ENCODE results near the gene NPY.
"Not testable (repeated sequence)": the region's sequence is repeated elsewhere in the genome, so short reads cannot be mapped to it uniquely, and the experiment has no call there.

NPY gene

DNA sequence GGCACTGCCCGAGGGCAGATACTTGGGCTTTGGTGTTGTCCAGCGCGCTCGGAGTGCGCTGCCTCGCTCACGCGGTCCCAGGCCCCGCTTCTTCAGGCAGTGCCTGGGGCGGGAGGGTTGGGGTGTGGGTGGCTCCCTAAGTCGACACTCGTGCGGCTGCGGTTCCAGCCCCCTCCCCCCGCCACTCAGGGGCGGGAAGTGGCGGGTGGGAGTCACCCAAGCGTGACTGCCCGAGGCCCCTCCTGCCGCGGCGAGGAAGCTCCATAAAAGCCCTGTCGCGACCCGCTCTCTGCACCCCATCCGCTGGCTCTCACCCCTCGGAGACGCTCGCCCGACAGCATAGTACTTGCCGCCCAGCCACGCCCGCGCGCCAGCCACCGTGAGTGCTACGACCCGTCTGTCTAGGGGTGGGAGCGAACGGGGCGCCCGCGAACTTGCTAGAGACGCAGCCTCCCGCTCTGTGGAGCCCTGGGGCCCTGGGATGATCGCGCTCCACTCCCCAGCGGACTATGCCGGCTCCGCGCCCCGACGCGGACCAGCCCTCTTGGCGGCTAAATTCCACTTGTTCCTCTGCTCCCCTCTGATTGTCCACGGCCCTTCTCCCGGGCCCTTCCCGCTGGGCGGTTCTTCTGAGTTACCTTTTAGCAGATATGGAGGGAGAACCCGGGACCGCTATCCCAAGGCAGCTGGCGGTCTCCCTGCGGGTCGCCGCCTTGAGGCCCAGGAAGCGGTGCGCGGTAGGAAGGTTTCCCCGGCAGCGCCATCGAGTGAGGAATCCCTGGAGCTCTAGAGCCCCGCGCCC lies at the start of gene NPY:
TSS of gene NPY (plus strand) at position 294 of the 802 bp plus-strand sequence. CDS start 1,051 bp downstream, outside the sequence.
- no peak for DNase-seq (ENCODE audit: low spot score)

DNA sequence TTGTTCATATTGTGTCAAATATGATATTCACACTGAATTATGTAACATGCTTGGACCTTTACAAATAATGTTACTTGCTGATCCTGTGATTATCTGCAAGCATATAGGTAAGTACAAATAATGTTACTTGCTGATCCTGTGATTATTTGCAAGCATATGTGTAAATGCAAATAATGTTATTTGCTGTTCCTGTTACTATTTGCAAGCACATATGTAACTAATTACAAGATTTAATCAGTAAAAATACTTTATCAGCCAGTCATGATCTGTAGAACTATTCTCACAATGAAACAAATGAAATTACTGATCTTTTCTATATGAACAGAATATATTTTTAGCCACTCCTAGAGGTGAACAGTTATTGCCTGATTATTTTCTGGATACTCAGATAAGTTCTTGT lies 44.7 kb upstream of the NPY start:
- DNase-seq (ENCODE audit: low spot score): no peak

DNA sequence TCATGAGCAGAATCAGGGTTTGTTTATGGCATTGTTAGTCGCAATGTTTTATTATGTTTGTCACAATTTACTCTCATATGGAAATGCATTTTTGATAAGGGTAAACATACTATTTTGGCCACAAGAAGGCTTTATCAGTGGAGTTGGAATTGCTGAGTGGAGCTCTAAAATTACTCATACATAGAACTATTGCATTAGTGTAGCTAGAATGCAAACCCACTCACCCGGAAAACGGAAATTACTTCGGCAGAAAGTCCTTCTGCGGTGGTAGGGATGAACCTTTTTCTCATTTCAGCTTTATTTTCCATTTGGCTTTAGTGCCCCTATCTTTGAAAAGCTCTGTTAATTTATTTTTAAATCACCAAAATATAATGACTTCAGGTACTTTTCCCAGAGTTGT lies 42.8 kb upstream of the NPY start:
- DNase-seq (ENCODE audit: low spot score): no peak

DNA sequence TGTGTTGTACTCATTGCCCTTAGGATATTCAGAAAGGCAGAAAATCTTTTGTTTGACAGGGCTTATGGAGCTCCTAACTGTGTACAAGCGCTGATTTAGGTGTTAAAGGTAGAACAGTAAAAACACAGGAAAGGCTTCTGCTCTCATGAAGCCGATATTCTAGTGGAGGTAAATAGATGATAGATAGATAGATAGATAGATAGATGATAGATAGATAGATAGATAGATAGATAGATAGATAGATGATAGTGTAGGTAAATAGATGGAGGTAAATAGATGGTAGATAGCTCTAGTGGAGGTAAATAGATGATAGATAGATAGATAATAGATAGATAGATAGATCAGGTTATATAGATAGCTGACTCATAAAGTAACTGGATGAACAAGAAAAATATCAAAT lies 39.4 kb upstream of the NPY start:
- no peak for DNase-seq (ENCODE audit: low spot score)

DNA sequence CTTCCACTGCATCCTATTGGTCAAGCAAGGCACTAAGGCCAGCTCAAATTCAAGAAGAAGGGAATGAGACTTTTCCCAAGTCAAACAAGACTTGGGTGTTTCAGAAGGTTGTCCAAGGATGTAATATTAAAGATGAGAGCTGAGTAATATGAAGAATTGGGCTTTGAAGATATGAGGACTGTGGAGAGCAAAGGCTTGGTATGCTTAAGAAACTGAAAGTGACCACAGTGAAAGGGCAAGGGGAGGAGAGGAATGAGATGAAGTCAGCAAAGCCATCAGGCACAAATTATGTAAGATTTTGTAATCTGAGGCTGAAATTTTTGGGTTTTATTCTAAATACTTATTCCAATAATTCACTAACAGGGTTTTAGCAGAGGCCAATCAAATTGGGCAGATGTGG lies 38.6 kb upstream of the NPY start:
- no peak for DNase-seq (ENCODE audit: low spot score)

DNA sequence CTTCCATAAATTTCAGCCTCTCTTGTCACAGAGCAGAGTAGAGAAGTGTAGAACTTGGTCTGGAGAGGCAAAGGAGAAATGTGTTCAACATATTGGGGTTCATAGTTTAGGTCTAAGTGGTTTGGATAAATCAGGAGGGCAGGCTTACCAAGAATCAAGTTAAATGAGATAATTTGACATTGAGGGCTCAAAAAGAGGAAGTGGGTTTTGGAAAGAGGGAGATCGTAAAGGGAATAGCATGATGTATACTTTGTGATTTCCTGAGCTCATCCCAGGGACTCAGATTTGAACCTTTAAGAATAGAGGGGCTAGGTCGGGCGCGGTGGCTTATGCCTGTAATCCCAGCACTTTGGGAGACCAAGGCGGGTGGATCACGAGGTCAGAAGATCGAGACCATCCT lies 34.7 kb upstream of the NPY start:
- no peak for DNase-seq (ENCODE audit: low spot score)

DNA sequence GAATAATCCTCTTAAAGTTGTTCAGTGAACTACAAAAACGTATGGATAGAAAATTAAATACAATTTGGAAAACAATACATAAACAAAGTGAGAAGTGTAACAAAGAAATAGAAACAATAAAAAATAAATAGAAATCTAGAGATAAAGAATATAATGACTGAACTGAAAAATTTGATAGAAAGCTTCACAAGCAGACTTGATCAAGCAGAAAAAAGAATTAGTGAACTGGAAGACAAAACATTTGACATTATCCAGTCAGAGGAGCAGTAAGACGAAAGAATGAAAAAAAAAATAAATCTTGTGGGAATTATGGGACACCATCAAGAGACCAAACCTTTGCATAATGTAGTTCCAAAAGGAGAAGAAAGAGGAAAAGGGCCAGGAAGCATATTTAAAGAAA lies 32.4 kb upstream of the NPY start:
- DNase-seq (ENCODE audit: low spot score): no peak

DNA sequence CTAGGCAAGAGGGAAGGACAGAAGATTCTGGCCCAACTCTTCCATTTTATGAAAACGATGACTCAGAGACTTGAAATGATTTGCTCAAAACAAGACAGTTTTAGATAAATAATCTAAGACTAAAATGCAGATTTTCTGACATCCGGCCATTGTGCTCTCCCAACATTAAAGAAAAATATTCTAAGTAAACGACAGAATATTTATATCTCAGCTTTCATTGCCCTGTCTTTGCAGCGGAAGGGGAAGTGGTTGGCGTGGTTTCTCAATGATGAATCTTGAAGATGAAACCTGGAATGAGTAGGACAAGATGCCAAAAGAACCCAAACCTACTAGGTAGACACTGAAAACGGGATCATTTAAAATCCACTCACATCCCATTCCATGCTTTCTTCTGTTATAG lies 28.9 kb upstream of the NPY start:
- no peak for DNase-seq (ENCODE audit: low spot score)

DNA sequence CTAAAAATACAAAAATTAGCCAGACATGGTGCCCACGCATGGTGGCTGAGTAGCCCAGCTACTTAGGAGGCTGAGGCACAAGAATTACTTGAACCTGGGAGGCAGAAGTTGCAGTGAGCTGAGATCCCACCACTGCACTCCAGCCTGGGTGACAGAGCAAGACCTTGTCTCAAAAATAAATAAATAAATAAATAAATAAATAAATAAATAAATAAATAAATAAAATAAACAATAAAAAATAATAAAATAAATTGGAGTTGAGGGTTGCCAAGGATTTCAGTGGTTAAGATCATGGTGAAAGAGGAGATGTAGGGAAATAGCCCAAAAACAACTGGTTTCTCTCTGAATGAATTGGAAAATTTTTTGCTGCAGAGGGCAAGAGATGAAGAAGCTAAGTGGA lies 25.7 kb upstream of the NPY start:
- DNase-seq (ENCODE audit: low spot score): not testable (repeated sequence)

DNA sequence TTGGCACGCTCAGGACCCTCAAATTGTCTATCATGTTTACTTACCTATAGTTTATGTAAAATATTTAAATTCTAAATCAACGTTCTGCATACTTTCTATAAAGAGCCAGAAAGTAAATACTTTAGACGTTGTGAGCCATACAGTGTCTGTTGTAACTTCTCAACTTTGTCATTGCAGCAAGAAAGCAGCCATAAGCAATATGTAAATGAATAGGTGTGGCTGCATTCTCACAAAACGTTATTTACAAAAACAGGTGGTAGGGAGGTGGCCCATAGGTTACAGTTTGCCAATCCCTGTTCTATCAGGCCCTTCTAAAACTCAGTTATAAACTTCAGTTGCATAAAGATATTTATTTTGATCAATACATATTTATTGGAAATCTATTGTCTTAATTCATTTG lies 12.1 kb upstream of the NPY start:
- no peak for DNase-seq (ENCODE audit: low spot score)

DNA sequence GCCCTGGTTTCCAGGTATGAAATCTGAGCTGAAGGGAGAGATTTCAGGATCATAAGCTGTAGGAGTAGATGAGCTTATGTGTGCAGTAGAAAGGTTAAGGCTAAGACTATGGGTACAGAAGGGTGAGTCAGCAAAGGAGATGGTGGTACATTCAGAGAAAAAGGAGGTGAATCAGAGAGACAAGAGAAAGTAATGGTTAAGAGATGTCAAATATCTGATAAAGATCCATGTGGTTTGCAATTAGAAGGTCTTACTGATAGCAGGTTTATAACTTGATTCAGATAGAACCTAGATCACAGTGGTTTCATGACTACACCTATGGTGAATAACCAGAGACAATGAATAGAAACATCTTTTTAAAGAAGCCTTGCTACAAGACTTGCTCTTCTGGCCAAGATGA lies 4.5 kb upstream of the NPY start:
- no peak for DNase-seq (ENCODE audit: low spot score)

DNA sequence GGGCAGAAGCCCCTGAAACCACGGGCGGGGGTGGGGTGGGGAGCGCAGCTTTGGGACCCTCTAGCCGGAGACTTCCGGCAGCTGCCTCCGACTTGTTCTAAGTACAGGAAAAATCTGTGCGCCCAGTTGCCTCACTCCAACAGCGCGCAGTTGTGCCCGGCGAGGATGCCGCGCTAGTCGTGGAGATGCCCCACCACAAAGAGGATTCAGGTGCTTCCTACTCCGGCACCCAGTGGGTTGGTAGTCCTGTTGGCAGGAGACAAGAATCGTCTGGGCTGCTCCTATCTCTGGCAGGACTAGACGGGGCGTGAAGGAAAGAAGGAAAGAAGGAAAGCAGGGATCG lies 465 bp upstream of the NPY start:
- no peak for DNase-seq (ENCODE audit: low spot score)

DNA sequence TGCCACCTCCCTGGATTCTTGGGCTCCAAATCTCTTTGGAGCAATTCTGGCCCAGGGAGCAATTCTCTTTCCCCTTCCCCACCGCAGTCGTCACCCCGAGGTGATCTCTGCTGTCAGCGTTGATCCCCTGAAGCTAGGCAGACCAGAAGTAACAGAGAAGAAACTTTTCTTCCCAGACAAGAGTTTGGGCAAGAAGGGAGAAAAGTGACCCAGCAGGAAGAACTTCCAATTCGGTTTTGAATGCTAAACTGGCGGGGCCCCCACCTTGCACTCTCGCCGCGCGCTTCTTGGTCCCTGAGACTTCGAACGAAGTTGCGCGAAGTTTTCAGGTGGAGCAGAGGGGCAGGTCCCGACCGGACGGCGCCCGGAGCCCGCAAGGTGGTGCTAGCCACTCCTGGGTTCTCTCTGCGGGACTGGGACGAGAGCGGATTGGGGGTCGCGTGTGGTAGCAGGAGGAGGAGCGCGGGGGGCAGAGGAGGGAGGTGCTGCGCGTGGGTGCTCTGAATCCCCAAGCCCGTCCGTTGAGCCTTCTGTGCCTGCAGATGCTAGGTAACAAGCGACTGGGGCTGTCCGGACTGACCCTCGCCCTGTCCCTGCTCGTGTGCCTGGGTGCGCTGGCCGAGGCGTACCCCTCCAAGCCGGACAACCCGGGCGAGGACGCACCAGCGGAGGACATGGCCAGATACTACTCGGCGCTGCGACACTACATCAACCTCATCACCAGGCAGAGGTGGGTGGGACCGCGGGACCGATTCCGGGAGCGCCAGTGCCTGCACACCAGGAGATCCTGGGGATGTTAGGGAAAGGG lies 913 bp downstream of the NPY start:
- no peak for DNase-seq (ENCODE audit: low spot score)

DNA sequence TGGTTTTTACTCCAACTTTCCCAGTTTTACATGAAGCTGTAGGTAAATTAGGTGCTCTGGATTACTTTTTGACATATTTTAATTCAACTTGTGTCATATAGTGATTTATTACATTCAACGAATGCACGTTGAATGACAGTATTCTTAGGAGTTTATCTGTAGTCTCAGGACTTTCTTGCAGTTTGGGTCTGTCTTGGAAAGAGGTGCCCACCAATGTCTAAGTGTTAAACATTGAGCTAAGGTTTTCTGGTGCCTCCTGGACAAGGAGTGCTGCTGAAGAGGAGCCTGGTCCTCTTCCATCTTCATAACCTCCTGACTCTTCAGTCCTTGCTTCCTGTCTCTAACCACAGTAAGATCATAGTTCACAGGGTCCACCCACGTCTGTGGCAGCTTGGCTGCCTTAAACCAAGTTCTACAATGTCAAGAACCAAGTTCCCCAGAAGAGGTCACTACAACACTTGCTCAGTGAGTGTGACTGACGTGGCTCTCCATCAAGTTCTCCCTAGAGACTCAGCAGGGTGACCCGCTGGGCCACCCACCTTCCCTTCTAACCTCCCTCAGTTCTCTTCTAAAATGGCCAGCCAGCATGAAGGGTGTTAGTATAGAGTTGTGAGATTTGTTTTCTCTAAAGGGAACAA lies 6.1 kb downstream of the NPY start:
- peak; percentile 74 for DNase-seq (ENCODE audit: low spot score)

DNA sequence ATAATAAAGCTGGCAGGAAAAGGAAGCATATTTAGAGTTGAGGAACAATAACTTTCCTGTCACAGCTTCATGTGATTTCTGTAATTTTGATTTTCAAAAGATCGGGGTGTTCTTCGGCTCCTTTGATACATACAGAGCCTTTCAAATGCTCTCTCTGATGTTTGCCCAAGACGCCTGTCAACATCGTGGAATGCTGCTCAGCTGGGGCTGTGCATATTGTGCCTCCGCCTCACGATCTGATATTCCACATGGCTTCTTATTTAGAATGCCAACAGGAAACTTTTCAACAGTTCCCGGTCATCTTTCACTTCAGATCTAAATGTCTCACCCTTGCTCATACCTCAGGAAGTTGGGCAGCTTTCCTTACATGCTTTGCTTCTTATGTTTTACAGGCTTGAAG lies 7.3 kb downstream of the NPY start:
- no peak for DNase-seq (ENCODE audit: low spot score)

DNA sequence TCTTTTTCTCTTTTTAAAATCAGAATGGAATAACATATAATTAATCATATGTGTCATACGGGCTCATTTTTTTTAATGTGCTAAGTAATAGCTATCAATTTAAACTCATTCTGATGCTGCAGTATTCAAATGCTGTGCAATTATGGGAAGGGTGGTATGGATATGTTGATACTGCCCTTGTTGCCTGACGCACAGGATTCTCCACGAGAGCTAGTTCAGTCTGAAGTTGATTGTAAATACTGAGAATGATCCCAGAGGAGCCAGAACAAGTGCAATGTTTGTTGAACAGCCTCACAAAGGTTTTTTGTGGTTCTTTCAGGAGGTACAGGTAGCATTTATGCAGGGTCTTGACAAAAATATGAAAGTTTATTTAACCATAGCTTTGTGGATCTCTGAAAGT lies 13.4 kb downstream of the NPY start:
- DNase-seq (ENCODE audit: low spot score): no peak

DNA sequence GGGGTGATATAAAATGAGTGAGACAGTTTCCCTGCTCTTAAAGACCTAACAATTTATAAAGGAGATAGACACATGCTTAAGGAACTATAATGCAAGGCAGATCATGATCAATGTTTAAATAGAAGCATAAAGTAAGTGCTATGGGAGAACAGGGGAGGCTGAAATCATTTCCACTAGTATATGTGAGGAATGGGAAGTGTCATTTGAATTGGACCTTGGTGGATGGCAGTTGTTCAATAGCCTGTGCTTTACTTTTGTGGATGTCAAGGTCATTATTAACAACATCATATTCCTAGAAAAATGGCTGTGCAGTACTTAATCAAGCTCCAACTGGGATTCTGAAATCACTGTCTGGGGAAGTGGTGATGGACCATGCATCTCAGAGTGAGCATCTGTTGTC lies 14.7 kb downstream of the NPY start:
- no peak for DNase-seq (ENCODE audit: low spot score)

DNA sequence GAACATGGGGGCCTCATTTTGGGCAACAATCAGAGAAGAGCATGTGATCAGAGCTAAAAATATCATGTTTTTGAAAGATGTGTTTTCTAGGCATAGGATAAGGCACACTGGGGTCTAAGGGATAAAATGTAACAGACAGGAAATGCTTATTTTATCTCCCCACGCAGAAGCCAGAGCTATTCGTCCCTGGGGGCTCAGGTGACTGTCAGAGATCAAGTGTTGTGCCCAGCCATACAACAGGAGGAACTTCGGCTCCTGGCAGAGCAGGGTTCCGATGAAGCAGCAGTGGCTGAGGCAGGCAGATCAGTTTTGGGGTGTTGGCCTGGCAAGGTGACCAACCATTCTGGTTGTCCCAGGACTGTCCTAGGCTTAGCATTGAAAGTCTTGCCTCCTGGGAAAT lies 15.2 kb downstream of the NPY start:
- no peak for DNase-seq (ENCODE audit: low spot score)

DNA sequence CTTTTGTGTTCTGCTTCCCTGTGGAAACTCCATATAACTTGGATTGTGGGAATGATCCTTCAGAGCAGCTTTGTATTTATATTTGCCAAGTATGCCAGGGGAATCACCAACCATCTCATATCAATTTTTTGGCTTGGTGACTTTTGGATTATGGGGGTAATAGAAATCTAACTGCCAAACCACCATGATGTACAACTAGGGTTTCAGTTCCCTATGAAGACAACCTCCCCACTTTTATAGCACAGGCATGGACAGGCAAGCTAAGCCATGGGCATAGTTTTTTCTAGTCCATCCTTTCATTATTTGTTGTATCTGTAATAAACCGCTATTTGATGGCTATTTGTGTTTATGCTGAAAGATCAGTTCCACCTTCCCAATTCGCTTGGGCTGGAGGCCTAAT lies 17.7 kb downstream of the NPY start:
- no peak for DNase-seq (ENCODE audit: low spot score)

DNA sequence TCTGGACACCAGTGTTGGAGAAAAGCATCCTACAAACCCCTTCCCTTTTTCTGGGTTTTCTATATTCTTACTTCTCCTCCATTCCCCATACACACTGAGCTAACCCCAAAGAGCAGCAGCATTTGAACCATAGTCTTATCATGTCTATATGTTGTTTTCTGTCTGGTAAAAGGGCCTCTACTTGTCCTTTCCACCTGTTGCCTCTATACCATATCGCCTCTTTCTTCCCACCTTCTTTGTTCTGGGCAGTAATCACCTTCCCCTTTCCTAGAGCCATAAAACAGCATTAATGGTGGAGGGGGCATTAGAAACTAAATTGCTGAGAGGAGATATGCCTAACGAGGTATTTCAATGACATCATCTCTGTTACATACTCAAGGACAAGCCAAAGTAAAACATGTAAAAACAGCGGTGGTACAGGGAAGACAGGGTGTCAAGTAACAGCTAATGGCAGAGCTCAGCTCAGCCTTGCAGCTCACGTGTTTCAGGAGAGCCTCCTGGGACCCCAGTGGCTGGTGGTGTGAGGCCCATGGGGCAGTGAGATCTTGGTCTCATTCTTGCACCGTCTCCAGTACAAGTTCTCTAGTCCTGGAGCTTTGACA lies 20.6 kb downstream of the NPY start:
- no peak for DNase-seq (ENCODE audit: low spot score)

DNA sequence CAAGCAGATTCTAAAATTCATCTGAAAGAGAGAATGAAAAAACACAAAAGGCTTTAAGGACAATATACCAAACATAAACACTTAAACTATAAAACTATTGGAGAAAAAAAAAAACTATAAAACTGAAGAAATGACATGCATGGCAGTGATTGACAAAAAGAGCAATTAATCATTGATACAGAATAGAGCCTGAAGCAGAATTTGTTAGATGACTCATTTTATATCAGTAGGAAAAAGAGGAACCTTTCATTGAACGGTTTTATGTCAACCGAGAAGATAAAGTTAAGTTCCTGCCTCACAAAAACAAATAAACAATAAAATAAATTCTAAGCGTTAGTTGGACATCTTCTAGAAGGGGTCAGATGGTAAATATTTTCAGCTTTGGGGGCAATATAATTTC lies 23.3 kb downstream of the NPY start:
- DNase-seq (ENCODE audit: low spot score): no peak

DNA sequence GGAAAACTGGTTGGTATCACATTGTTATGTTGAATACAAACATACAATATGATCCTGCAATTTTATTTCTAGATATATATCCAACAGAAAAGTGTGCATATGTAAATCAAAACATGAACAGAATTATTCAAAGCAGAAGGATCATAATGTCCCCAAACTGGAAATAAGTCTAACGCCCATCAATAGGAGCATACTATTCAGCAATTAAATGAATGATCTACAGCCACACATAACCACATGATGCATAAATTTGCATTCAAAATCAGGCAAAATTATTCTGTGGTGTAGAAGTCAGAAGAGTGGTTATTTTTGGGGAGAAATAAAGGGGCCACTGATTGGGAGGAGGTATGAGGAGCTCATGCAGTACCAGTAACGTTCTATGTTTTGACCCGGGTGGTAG lies 28.6 kb downstream of the NPY start:
- DNase-seq (ENCODE audit: low spot score): no peak

DNA sequence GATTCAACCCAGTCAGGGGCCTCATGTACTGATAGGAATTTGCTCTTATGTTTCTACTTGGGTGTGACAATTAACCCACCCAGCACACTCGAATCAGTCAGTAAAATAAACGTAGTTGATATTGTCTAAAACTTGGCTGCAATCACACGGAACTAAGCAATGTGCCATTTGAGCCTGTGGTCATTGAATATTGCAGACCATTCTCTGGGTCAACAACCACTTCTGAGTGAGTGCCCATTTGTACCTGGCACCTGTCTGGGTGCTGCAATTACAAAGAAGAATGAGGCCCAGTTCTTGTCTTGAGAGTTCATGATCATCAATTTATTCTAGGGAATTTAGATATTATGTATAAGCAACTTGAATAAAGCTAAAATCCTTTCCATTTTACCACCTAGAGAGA lies 29.8 kb downstream of the NPY start:
- DNase-seq (ENCODE audit: low spot score): no peak

Data from COLO829 (cell line).